ENCODE measurements around the gene NEGR1. TPM values are rescaled to one million over a fixed set of nuclear protein-coding genes. Genes with fewer than 3 reads are reported as not detected.

Gene NEGR1
- total RNA-seq, 4 donors from 2014 or later: 14.5 to 50.8 (median 29.1) TPM

- no peak for ATAC-seq (ENCODE audit: low FRiP score)
- no peak for TF ChIP-seq CTCF (IDR thresholded peaks at IDR 0.05)
- DNase-seq (ENCODE audit: low spot score): no peak
These were observed 195.9 kb downstream of the NEGR1 start for GRCh38 chr1:72086394-72086793.

- ATAC-seq (ENCODE audit: low FRiP score) (no peak), DNase-seq (ENCODE audit: low spot score) (no peak)
- TF ChIP-seq CTCF (IDR thresholded peaks at IDR 0.05): no peak
These were observed 206.9 kb downstream of the NEGR1 start for GRCh38 chr1:72075425-72075824.

- no peak for DNase-seq (ENCODE audit: low spot score)
- no peak for TF ChIP-seq CTCF (IDR thresholded peaks at IDR 0.05)
- no peak for ATAC-seq (ENCODE audit: low FRiP score)
These were observed 215.9 kb downstream of the NEGR1 start for GRCh38 chr1:72066431-72066830.

GRCh38 chr1:72064196-72065075 is 217.9 kb downstream of the NEGR1 start:
- ATAC-seq (ENCODE audit: low FRiP score) (no peak), DNase-seq (ENCODE audit: low spot score) (no peak)

GRCh38 chr1:72063364-72064044 is 218.8 kb downstream of the NEGR1 start:
- TF ChIP-seq CTCF (IDR thresholded peaks at IDR 0.05): no peak
- DNase-seq (ENCODE audit: low spot score) (no peak), ATAC-seq (ENCODE audit: low FRiP score) (no peak)

More at GRCh38 chr1:72064196-72065075, 217.9 kb downstream of the NEGR1 start:
- TF ChIP-seq CTCF (IDR thresholded peaks at IDR 0.05): no peak

GRCh38 chr1:72062584-72062983 is 219.8 kb downstream of the NEGR1 start:
- ATAC-seq (ENCODE audit: low FRiP score) (no peak), DNase-seq (ENCODE audit: low spot score) (no peak)
- no peak for TF ChIP-seq CTCF (IDR thresholded peaks at IDR 0.05)
